HG02970 (cell line): Measurements from ENCODE around the gene ITGAE.
"Not testable (repeated sequence)": the region's sequence is repeated elsewhere in the genome, so short reads cannot be mapped to it uniquely, and the experiment has no call there.

Experiments
- ATAC-seq: cut with Tn5 transposase; IDR thresholded peaks from one replicate; pipeline ENCODE4 v1.9.1; 2021; ENCODE audit warnings: mild to moderate bottlenecking, moderate library complexity, moderate number of reproducible peaks; ENCODE audit not compliant: unreplicated experiment, low FRiP score

Gene ITGAE

DNA sequence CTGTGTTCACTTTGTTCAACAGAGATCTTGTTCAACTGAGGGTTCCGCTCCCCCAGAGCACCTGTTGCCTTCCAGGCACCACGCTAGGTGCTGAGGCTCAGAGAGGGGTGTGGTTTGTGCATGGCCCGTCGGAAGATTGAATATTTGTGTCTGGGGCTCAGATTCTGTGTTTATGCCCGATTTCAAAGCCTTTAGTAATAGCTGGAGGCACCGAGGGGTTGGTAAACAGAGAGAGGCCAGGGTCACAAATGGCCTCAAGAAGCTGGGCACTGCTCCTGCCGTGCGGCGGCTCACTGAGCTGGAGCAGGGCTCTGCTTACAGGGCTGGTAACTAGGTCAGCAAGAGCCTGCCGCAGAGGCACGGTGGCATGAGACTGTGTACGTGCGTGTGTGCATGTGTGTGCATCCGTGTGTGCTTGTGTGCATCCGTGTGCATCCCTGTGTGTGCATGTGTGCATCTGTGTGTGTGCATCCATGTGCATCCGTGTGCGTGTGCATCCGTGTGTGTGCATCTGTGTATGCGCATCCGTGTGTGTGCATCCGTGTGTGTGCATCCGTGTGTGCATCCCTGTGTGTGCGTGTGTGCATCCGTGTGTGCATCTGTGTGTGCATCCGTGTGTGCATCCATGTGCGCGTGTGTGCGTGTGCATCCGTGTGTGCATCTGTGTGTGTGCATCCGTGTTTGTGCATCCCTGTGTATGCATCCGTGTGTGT is 5.4 kb downstream of the ITGAE start:
- ATAC-seq, result no peak

DNA sequence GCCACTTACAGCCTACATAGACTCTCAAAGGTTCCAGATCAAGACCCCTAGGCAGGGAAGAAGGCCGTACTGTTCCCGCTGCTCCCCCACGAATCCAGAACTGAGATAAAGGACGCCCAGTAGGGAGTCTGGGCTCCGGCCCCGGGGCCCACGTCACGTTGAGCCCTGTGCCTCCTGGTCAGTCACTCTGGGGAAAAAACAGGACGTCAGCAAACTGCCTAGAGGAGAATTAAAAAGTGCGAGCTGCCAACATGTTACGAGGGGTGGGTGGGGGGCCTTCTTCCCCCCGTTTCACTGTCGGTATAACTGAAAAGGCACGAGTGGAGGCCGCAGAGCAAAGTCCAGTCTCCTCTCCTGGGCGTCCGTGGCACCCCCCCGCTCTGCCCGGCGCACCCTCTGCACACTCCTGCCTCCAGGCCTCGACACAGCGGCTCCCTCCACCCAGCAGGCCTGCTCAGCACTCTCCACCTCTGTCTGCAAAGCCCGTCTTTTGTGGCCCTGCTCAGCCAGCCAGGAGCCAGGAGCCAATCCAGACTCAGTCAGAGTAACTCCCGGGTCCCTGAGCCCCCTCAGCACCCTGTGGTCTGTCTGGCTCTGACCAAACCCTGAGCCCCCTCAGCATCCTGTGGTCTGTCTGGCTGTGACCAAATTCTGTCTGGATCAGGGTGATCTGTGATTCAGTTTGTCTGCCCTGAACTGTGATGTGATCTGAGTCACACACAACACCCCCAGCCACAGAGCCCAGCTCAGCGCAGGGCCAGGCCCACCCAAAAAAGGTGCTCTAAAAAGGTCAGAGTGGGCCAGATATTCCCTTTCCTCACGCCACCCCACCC is 6.2 kb downstream of the ITGAE start:
- ATAC-seq, result no peak

DNA sequence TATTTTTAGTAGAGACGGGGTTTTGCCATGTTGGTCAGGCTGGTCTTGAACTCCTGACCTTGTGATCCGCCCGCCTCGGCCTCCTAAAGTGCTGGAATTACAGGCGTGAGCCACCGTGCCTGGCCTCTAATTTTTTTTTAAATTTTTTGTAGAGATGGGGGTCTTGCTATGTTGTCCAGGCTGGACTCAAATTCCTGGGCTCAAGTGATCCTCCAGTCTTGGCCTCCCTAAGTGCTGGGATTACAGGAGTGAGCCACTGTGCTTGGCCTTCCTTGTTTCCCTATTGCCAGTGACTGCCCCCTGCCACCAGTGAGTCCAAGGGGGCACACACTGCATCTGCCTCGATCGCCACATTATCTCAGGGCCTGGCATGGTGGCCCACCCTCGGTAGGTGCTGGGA is 6.8 kb downstream of the ITGAE start:
- not testable (repeated sequence) for ATAC-seq

DNA sequence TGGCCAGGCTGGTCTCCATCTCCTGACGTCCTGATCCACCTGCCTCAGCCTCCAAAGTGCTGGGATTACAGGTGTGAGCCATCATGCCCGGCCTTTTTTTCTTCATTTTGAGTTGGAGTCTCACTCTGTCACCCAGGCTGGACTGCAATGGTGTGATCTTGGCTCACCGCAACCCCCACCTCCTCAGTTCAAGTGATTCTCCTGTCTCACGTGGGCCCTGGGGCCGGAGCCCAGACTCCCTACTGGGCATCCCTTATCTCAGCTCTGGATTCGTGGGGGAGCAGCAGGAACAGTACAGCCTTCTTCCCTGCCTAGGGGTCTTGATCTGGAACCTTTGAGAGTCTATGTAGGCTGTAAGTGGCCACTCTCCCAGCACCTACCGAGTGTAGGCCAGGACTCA is 7.7 kb downstream of the ITGAE start:
- ATAC-seq, result not testable (repeated sequence)

DNA sequence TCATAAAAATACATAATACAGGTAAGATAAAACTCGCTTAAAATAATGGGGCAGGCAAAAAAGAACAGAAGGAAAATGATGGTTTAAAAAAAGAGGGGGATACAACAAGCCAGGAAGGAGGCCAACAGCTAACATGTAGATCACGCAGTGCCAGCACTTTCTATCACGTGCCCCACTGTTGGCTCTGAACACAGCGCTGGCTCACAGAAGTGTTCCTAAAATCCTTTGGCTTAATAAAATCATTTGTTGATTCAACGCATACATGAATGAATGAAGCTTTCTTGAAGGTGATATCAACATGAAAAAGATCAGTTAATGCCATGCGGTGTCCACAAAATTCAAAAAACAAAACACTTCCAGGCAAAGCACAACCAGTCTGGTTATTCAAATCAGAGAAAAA is 8.5 kb downstream of the ITGAE start:
- no peak for ATAC-seq

DNA sequence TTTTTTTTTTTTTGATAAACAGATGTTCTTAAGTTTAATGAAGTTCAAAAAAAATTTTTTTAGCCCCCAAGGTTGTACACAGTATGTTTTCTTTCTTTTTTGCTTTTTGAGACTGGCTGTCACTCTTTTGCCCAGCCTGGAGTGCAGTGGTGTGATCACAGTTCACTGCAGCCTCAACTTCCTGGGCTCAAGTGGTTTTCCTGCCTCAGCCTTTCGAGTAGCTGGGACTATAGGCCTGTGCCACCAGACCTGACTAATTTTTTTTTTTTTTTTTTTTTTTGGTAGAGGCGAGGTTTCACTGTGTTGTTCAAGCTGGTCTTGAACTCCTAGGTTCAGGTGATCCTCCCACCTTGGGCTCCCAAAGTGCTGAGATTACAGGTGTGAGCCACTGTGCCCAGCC is 12.8 kb downstream of the ITGAE start:
- ATAC-seq, result no peak

DNA sequence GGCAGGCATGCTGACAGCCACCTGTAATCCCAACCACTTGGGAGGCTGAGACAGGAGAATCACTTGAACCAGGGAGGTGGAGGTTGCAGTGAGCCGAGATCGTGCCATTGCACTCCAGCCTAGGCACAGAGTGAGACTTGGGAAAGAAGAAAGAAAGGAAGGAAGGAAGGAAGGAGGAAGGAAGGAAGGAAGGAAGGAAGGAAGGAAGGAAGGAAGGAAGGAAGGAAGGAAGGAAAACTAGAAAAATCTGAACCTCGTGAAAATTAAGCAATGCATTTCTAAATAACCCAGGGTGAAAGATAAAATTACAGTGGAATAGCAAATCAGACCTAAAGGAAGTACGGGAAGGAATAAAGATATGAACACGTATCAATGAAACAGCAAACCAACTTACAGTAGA is 15.7 kb downstream of the ITGAE start:
- not testable (repeated sequence) for ATAC-seq

DNA sequence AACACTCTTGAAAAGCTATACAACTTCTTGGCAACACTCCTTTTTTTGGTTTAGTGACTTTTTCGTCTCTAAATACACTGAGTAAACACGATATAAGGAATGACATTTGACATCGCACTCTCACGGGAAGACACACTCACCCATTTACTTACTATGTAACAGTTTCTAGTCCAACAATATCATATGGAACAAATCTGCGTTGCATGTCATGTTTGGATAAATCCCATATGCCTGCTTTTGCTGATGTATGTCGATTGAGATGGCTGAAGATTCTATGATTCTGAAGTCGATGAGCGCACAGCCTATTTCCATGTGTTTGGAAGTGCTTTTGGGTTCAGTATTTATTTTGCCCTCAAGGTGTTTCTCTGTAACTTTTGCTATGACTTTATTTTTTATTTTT is 18.2 kb downstream of the ITGAE start:
- ATAC-seq, result no peak

DNA sequence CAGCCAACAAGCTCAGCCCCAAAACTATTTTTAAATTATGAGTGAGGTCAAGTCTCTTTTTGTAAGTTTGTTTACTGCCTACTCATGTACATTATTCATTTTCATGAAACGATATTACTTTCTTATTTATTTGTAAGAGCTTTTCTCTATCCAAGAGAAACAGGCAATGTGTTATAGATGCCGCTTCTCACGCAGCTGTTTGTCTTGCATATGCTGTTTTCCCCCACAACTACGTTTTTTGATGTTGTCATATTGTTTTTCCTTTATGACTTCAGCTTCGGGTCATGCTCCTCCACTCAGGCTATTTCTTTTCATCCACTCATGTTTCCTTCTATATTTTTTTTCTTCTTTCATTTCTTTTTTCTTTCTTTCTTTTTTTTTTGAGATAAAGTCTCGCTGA is 20.0 kb downstream of the ITGAE start:
- ATAC-seq, result no peak

DNA sequence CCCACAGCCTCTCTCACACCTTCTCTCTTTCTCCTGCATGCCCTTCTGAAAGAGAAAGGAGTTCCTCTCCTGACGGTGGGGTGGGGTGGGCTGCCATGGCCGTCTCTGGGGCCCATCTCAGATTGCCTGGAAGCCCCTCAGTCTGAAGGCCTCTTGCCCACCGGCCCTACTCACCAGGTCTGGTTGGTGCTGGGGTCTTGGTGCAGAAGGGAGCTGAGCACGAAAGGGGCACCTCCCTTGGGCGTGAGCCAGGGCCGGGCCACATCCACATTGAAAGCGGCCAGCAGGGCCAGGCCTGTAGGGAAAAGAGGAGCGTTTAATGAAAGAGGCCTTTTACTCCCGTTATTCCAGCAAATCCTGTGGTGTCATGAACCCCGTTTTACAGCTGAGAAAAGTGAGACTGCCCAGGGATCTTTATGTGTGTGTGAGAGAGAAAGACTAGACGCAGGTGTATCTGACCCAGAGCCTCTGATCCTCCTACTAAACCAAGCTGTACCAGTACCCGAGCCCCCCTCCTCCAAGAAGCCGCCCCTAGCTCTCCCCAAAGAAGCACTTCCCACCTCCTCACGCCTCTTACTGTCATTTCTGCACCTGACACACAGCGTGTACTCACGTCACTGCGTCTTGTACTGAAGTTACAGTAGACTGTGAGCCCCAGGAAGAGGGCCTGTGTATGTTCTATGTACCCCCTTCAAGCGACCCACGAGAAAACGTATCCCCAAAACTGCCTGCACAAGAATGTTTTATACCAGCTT is 23.4 kb downstream of the ITGAE start:
- no peak for ATAC-seq

DNA sequence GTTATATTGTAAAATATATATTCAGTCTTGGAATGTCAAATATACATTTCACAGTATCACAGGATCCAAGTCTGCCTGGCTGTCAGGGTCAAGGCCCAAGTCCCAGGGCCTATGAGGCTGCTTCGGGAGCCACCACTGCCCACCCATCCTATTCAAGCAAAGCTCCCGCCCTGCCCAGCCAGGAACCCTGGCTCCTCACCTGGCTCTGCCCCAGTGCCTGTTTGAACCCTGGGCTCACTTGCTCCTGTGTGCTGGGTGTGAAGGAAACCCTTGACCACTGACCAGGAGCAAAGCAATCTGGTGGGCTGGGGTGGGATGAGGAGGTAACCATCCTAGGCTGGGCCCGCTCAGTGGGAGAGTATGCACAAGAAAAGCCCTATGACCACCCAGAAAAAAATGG is 27.0 kb downstream of the ITGAE start:
- no peak for ATAC-seq

DNA sequence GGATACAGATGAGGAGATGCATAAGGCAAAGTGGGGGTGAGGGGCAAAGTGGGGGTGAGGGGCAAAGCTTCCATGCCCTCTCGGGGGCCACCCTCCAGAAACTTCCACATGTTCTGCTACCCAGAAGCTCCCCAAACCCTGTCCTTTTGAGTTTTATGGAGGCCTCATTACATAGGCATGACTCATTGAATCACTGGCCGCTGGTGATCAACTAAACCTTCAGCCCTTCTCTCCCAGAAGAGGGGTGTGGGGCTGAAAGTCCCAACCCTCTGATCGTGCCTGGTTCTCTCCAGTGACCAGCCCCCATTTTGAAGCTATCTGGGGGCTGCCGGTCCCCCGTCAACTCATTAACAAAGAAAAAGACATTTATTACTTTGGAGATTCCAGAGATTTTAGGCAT is 27.5 kb downstream of the ITGAE start:
- ATAC-seq, result no peak

DNA sequence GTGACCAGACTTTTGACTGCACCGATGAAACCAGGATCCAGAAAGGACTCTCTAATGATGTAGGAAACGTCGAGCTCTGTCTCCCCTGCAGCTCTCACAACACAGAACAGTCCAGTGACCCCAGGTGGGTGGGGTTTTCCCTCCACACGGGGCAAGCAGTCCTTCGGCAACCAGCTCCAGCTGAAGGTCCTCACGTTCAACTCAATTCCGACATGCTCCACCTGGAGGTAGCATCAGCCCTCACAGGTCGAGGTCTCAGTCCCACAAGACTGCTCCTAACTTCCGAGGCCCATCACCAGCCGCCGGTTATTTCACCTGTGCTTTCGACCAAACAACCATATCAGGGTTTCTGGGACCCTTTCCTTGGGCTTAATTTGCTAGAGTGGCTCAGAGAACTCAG is 28.2 kb downstream of the ITGAE start:
- ATAC-seq, result no peak

DNA sequence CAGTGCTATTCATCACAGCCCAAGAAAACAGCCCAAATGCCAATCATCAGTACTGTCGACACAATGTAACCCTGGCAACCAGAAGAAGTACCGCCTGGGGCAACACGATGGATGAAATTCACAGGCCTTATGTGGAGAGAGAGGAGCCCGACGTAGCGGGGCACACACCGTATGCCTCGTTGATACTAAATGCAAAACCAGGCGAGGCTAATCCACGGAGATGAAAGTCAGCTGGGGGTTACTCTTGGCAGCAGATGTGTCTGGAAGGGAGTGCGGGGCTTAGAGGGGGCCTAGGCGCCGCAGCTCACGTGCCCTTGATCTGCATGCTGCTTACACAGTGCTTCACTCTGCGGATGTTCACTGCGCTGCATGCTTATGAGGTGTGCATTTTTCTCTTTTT is 29.8 kb downstream of the ITGAE start:
- ATAC-seq, result no peak

DNA sequence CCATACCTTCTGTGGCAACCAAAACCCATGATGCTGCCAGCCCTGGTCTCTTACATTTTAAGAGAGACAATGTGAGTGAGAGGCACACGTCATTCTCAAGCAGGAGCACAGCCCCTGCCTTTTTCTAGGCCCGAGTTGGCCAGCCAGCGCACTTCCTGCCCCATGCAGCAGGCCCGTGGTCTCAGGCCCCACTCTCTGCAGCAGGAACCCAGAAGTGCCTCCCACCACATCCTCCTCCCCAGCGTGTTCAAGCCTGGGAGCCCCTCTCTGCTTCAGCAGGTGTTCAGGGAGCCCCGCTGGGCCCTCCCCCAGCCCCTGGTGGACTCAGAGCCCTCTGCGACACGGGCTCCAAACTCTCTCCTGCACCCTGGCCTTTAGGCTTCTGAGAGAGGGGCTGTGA is 30.5 kb downstream of the ITGAE start:
- ATAC-seq, result no peak

DNA sequence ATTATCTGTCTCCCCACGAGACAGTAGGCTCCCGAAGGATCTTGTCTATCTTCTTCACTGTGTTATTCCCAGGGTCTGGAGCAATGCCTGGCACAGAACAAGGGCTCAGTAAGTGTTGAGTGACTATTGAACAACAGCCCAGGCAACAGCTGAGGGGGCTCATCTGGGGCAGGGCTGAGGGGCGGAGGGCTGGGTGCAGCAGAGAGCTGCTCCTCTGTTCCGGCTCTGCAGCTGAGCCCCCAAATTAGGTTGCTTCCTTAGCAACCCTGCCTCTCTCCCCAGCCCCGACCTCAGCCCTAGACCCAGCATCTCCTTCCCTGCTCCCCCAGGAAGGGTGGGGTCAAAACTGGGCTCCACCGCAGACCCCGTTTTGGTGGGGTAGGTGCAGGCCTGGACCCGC is 32.2 kb downstream of the ITGAE start:
- no peak for ATAC-seq

DNA sequence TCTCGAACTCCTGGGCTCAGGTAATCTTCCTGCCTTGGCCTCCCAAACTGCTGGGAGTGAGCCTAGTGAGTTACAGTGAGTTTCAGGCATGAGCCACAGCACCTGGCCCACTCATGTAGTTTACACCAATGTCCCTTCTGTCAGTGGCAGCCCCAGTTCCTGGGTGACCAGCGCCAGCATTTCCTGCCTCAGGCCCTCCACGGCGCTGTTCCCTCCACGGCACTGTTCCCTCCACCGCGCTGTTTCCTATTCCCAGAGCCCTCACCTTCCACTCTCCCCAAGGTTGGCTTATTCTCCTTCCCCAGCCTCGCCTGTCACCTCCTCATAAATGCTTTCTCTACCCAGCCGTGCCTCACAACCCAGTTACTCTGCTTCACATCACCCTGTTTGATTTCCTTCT is 32.6 kb downstream of the ITGAE start:
- ATAC-seq, result no peak

DNA sequence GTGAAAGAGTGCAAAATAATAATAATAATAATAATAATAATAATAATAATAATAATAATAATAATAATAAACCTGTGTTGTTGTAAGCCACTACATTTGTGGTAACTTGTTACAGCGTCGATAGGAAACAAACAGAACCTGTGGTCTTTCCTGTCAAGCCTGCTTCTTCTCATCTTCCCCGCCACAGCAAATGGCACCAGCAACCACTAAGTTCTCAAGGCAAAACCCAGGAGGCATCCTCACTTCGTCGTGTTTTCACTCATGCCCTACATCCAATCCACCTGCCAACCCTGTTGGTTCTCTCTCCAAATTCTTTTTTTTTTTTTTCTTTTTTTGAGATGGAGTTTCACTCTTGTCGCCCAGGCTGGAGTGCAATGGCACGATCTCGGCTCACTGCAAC is 34.2 kb downstream of the ITGAE start:
- ATAC-seq, result no peak

DNA sequence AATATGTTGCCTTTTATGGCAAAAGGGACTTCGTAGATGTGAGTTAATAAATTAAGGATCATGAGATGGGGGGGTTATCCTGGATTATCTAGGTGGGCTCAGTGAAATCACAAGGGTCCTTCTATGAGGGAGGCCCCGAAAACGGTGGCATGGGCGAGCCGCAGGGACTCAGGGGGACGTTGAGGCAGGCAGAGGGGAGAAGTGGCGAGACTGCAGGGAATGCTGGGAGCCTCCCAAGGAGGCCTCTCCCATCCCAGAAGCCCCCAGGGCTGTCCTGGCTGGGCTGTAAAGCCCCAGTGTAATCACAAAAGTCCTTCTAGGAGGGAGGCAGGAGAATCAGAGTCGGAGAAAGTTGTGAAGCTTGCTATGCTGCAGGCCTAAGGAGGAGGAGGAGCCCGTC is 35.0 kb downstream of the ITGAE start:
- ATAC-seq, result no peak

DNA sequence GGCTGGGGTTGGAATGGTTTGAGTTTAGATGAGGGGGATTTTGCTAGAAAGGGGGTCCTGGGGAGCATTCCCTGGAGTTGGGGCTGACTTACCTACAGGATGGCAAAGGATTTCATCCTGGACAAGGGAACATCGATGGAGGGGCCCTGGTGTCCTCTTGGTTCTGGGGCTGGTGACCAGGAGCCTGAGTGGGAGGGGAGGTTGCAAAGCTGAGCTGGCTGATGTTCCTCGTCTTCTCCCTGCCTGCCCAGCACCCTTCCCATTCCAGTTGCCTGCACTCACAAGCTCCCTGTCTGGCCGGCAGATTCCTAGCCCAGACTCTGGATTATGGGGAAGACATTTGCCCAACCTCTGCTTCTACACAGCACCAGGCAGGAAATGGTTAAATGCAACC is 37.2 kb downstream of the ITGAE start:
- no peak for ATAC-seq
